SU-DHL-6 (cell line): Measurements from ENCODE around the gene KMT2E.

Source experiments
- EZH2phosphoT487 ChIP-seq: fragments of 200-600 bp; sonication (generic), shearing (Covaris generic); conservative IDR thresholded peaks from 2 replicates; pipeline ENCODE4 v1.6.1; 2018; ENCODE audit warnings: mild to moderate bottlenecking, antibody characterized with exemption, low read length, moderate library complexity, mixed read lengths
- TF ChIP-seq, protein P1 (sequence below): fragments of 200-600 bp; sonication (generic); IDR thresholded peaks from one replicate; pipeline ENCODE4 v1.5.1; 2017; ENCODE audit warnings: antibody characterized with exemption, mild to moderate bottlenecking, low read length, moderate library complexity; ENCODE audit not compliant: insufficient read depth, poor library complexity, severe bottlenecking

DNA sequence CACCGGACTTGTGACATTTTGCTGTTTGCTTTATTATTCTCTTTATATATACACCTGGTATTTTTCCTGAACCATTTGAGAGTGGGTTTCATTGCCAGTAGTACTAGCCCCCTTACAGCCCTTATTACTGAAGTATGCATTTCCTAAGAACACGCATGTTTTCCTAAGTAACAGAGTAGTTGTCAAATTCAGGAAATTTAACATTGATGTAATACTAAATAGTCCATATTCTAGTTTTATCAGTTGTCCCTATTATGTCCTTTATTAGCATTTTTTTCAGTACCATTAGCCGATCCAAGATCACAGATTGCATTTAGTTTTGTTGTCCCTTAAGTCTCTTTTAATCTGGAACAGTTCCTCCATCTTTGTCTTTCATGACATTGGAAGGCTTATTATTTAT, 8.0 kb downstream of the KMT2E start:
- TF ChIP-seq, protein P1, sequence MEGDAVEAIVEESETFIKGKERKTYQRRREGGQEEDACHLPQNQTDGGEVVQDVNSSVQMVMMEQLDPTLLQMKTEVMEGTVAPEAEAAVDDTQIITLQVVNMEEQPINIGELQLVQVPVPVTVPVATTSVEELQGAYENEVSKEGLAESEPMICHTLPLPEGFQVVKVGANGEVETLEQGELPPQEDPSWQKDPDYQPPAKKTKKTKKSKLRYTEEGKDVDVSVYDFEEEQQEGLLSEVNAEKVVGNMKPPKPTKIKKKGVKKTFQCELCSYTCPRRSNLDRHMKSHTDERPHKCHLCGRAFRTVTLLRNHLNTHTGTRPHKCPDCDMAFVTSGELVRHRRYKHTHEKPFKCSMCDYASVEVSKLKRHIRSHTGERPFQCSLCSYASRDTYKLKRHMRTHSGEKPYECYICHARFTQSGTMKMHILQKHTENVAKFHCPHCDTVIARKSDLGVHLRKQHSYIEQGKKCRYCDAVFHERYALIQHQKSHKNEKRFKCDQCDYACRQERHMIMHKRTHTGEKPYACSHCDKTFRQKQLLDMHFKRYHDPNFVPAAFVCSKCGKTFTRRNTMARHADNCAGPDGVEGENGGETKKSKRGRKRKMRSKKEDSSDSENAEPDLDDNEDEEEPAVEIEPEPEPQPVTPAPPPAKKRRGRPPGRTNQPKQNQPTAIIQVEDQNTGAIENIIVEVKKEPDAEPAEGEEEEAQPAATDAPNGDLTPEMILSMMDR = no peak
- no peak for TF ChIP-seq EZH2phosphoT487
